KMS-11 (cell line): Measurements from ENCODE around the gene SHROOM3.

Source experiments
- H2AFZ ChIP-seq: fragments of 200-600 bp; sonication (generic); 2 replicates; pipeline ENCODE4 v1.6.1; 2016; ENCODE audit warnings: antibody characterized with exemption, mixed run types, low read depth
- H3K27ac ChIP-seq: fragments of 200-600 bp; sonication (generic); 2 replicates; pipeline ENCODE4 v1.6.1; 2016; ENCODE audit warnings: mild to moderate bottlenecking, mixed run types
- H3K27me3 ChIP-seq: fragments of 200-600 bp; sonication (generic); 2 replicates; pipeline ENCODE4 v1.6.1; 2017; ENCODE audit warnings: mild to moderate bottlenecking, low read depth, mixed run types, moderate library complexity; ENCODE audit not compliant: insufficient read depth
- H3K36me3 ChIP-seq: fragments of 200-600 bp; sonication (generic); 2 replicates; pipeline ENCODE4 v1.6.1; 2017; ENCODE audit warnings: mild to moderate bottlenecking, mixed run types; ENCODE audit not compliant: insufficient read depth
- H3K4me1 ChIP-seq: fragments of 200-600 bp; sonication (generic); 2 replicates; pipeline ENCODE4 v1.6.1; 2016; ENCODE audit warnings: mild to moderate bottlenecking, low read depth, mixed run types; ENCODE audit not compliant: poor library complexity, severe bottlenecking
- H3K4me2 ChIP-seq: fragments of 200-600 bp; sonication (generic); 2 replicates; pipeline ENCODE4 v1.7.0; 2016; ENCODE audit warnings: mild to moderate bottlenecking, mixed run types
- H3K4me3 ChIP-seq: fragments of 200-600 bp; sonication (generic); IDR thresholded peaks from 2 replicates; pipeline ENCODE4 v1.6.1; 2017; ENCODE audit warnings: low read depth, low read length, mixed read lengths; ENCODE audit not compliant: insufficient read depth
- H3K79me2 ChIP-seq: fragments of 200-600 bp; sonication (generic); 2 replicates; pipeline ENCODE4 v1.6.1; 2016; ENCODE audit warnings: low read depth, mixed run types; ENCODE audit not compliant: insufficient read depth
- H3K9ac ChIP-seq: fragments of 200-600 bp; sonication (generic); 2 replicates; pipeline ENCODE4 v1.6.1; 2016; ENCODE audit warnings: mild to moderate bottlenecking, mixed run types
- H4K20me1 ChIP-seq: fragments of 200-600 bp; sonication (generic); 2 replicates; pipeline ENCODE4 v1.6.1; 2016; ENCODE audit warnings: mild to moderate bottlenecking, mixed run types; ENCODE audit not compliant: insufficient read depth
- CTCF ChIP-seq: fragments of 200-600 bp; sonication (generic); conservative IDR thresholded peaks from 2 replicates; pipeline ENCODE4 v1.6.1; 2017; ENCODE audit warnings: low read depth, mild to moderate bottlenecking, antibody characterized with exemption, low read length, moderate library complexity, mixed read lengths

SHROOM3 gene

GRCh38 chr4:76550966-76551780, 116.1 kb downstream of the SHROOM3 start:
- H3K9ac ChIP-seq: no peak overlapping the region
- H2AFZ ChIP-seq: no peak overlapping the region
- H3K27me3 ChIP-seq: no peaks in the 10 kb centered on the region
- no peak for TF ChIP-seq CTCF
- no peaks in the 10 kb centered on the region for H3K36me3 ChIP-seq
- no peak overlapping the region for H3K4me3 ChIP-seq
- H3K4me1 ChIP-seq: peaks cover 22% of the 10 kb centered on the region
- H3K4me2 ChIP-seq: no peak overlapping the region
- H4K20me1 ChIP-seq: no peaks in the 10 kb centered on the region
- no peak overlapping the region for H3K27ac ChIP-seq
- no peaks in the 10 kb centered on the region for H3K79me2 ChIP-seq

GRCh38 chr4:76554630-76555029, 119.6 kb downstream of the SHROOM3 start:
- TF ChIP-seq CTCF: no peak

GRCh38 chr4:76556452-76556851, 121.4 kb downstream of the SHROOM3 start:
- Histone ChIP-seq H3K27ac (no peak overlapping the region), H3K79me2 (no peaks in the 10 kb centered on the region), H2AFZ (no peak overlapping the region), H3K9ac (no peak overlapping the region), H3K36me3 (no peaks in the 10 kb centered on the region), H3K4me3 (no peak overlapping the region), H3K4me1 (peaks cover under 1% of the 10 kb centered on the region), H3K4me2 (no peak overlapping the region), H3K27me3 (no peaks in the 10 kb centered on the region), H4K20me1 (no peaks in the 10 kb centered on the region)
- no peak for TF ChIP-seq CTCF

More at GRCh38 chr4:76554630-76555029, 119.6 kb downstream of the SHROOM3 start:
- no peak overlapping the region for H3K27ac ChIP-seq
- no peak overlapping the region for H3K9ac ChIP-seq
- H3K4me3 ChIP-seq: no peak overlapping the region
- H2AFZ ChIP-seq: no peak overlapping the region
- no peaks in the 10 kb centered on the region for H4K20me1 ChIP-seq
- H3K4me1 ChIP-seq: peaks cover 10% of the 10 kb centered on the region
- H3K4me2 ChIP-seq: no peak overlapping the region
- no peaks in the 10 kb centered on the region for H3K36me3 ChIP-seq
- no peaks in the 10 kb centered on the region for H3K79me2 ChIP-seq
- no peaks in the 10 kb centered on the region for H3K27me3 ChIP-seq

- Histone ChIP-seq H3K4me2 (no peak overlapping the region), H3K27me3 (no peaks in the 10 kb centered on the region)
- TF ChIP-seq CTCF: no peak
These were observed 123.6 kb downstream of the SHROOM3 start for GRCh38 chr4:76558396-76559235.

More at GRCh38 chr4:76558396-76559235, 123.6 kb downstream of the SHROOM3 start:
- Histone ChIP-seq H3K4me3 (no peak overlapping the region), H3K79me2 (no peaks in the 10 kb centered on the region), H3K4me1 (peaks cover 19% of the 10 kb centered on the region), H4K20me1 (no peaks in the 10 kb centered on the region), H3K36me3 (no peaks in the 10 kb centered on the region), H3K9ac (no peak overlapping the region), H3K27ac (no peak overlapping the region), H2AFZ (no peak overlapping the region)
